Measurements from ENCODE around the gene PCYT2. TPM values are rescaled to one million over a fixed set of nuclear protein-coding genes. Genes with fewer than 3 reads are reported as not detected.

The PCYT2 gene
- total and polyA plus RNA-seq, 5 donors from 2014 or later = 25.6 to 30.9 (median 28.0) TPM

DNA sequence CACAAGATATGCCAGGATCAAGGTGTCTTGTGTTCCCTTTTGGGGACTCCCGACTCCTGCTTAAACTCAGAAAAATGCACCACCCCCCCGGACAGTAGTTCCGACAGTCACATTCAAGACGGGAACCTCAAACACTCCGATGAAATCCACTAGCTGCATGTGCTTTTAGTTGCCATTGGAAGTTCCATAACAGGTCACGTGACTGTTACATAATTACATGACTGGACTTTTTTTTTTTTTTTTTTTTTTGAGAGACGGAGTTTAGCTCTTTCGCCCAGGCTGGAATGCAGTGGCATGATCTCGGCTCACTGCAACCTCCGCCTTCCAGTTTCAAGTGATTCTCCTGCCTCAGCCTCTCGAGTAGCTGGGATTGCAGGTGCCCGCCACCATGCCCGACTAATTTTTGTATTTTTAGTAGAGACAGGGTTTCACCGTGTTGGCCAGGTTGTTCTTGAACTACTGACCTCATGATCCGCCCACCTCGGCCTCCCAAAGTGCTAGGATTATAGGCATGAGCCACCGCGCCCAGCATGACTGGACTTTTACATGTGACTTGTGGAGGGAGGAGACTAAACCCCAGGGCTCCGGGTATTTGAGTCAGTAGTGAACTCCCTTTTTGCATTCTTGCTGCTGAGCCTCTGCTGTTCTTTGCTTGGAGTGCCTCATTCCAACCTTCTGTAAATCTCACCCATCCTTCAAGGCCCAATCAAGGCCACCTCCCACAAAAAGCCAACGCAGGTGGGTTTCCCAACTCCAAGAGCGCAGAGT, 5.2 kb upstream of the PCYT2 start:
- Mint-ChIP-seq H3K27me3 (no peaks in the 10 kb centered on the region), H3K4me3 (peak overlapping the region; percentile 84 to 95 (median 91)), H3K4me1 (peaks cover 0 to 36% (median 15%) of the 10 kb centered on the region in 4 donors), H3K36me3 (peaks cover 9% of the 10 kb centered on the region), H3K9me3 (no peaks in the 10 kb centered on the region), H3K27ac (peak overlapping the region; percentile 38 to 85 (median 59))
- Histone ChIP-seq H3K4me3 (ENCODE audit: low read depth, low read length) (peak overlapping the region; percentile 82), H3K4me1 (ENCODE audit: control insufficient read depth, insufficient read depth, low read length, poor library complexity, severe bottlenecking) (peaks cover 26% of the 10 kb centered on the region), H3K27me3 (ENCODE audit: control insufficient read depth, insufficient read depth, low read length) (no peaks in the 10 kb centered on the region), H3K9me3 (ENCODE audit: control insufficient read depth in 2 of 2, low read length in 2 of 2) (no peaks in the 10 kb centered on the region), H3K36me3 (ENCODE audit: control insufficient read depth, insufficient read depth, low read length) (peaks cover 36% of the 10 kb centered on the region), H3K27ac (ENCODE audit: insufficient read depth, low read length, poor library complexity, severe bottlenecking) (no peak overlapping the region)
- ATAC-seq (ENCODE audit: low read depth in 2 of 2) = no peak
- DNase-seq = no peak

DNA sequence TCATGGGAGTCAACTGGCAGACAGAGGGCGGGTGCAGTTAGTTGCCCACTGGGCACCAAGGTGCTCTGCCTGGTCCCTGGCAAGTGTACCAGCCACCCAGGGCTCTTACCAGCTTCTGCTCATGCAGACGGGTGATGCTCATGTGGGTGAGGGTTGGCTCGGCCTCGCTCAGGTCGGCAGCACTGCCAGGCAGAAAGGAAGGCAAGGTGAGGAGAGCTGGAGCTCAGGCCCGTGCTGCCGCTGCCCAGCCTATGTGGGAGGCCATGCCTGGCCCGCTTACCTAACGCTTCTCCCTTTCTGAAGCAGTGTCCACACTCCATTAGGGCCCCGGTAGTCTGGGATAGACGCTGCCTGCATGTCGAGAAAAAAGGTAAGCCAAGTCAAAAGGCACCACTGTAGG, 4.1 kb upstream of the PCYT2 start:
- H3K27ac Mint-ChIP-seq = no peak overlapping the region
- no peaks in the 10 kb centered on the region for H3K9me3 Mint-ChIP-seq
- H3K27ac ChIP-seq (ENCODE audit: insufficient read depth, low read length, poor library complexity, severe bottlenecking) = no peak overlapping the region
- peaks cover 9% of the 10 kb centered on the region for H3K36me3 Mint-ChIP-seq
- no peak for ATAC-seq (ENCODE audit: low read depth in 2 of 2)
- H3K9me3 ChIP-seq (ENCODE audit: control insufficient read depth in 2 of 2, low read length in 2 of 2) = no peaks in the 10 kb centered on the region
- H3K27me3 Mint-ChIP-seq = no peaks in the 10 kb centered on the region
- H3K4me3 ChIP-seq (ENCODE audit: low read depth, low read length) = no peak overlapping the region
- H3K4me1 ChIP-seq (ENCODE audit: control insufficient read depth, insufficient read depth, low read length, poor library complexity, severe bottlenecking) = peaks cover 32% of the 10 kb centered on the region
- H3K27me3 ChIP-seq (ENCODE audit: control insufficient read depth, insufficient read depth, low read length) = no peaks in the 10 kb centered on the region
- H3K4me1 Mint-ChIP-seq = peaks cover 0 to 39% (median 15%) of the 10 kb centered on the region in 4 donors
- no peak for DNase-seq
- H3K36me3 ChIP-seq (ENCODE audit: control insufficient read depth, insufficient read depth, low read length) = peaks cover 36% of the 10 kb centered on the region
- peak overlapping the region in 3 of 4 donors; percentile 88 to 95 (median 94) for H3K4me3 Mint-ChIP-seq

DNA sequence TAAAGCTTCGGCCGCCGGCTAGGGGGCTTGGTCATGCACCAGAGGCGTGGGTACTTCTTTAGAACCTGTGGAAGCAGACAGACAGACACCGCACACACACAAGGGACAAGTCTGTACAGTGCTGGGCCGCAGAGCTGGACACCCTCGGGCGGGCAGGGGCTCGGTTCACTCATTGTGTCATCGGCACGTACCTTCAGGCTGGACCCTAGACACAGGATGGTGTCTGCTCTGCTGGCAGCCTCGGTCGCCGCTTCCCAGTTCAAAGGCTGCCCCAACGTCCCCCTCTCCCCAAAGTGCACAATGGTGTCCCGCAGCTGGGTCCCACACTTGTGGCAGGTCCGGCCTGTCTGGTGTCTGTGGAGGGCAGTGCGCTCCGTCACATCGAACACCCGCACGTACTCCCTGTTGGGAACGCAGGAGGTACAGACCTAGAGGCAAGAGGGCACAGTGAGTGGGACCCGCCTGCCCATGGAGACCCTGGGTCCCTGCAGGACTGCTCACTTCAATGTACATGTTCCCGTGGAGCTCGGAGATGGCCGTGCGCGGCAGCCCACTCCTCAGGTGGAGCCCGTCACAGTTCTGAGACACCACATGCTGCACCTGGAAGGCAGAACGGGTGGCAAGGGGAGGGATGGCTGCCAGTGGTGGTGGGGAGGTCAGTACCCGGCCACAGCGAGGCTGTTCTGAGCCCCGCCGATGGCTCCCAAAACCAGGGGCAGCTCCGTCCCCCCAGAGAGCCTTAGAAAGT, 3.1 kb upstream of the PCYT2 start:
- Histone ChIP-seq H3K4me3 (ENCODE audit: low read depth, low read length) (no peak overlapping the region), H3K27ac (ENCODE audit: insufficient read depth, low read length, poor library complexity, severe bottlenecking) (no peak overlapping the region), H3K27me3 (ENCODE audit: control insufficient read depth, insufficient read depth, low read length) (no peaks in the 10 kb centered on the region), H3K36me3 (ENCODE audit: control insufficient read depth, insufficient read depth, low read length) (peaks cover 36% of the 10 kb centered on the region), H3K4me1 (ENCODE audit: control insufficient read depth, insufficient read depth, low read length, poor library complexity, severe bottlenecking) (peaks cover 40% of the 10 kb centered on the region), H3K9me3 (ENCODE audit: control insufficient read depth in 2 of 2, low read length in 2 of 2) (no peaks in the 10 kb centered on the region)
- Mint-ChIP-seq H3K27ac (no peak overlapping the region), H3K36me3 (peaks cover 9% of the 10 kb centered on the region), H3K4me1 (peaks cover 0 to 44% (median 15%) of the 10 kb centered on the region in 4 donors), H3K9me3 (no peaks in the 10 kb centered on the region), H3K27me3 (no peaks in the 10 kb centered on the region), H3K4me3 (peak overlapping the region in 1 of 4 donors; percentile 94)
- no peak for DNase-seq
- no peak for ATAC-seq (ENCODE audit: low read depth in 2 of 2)

DNA sequence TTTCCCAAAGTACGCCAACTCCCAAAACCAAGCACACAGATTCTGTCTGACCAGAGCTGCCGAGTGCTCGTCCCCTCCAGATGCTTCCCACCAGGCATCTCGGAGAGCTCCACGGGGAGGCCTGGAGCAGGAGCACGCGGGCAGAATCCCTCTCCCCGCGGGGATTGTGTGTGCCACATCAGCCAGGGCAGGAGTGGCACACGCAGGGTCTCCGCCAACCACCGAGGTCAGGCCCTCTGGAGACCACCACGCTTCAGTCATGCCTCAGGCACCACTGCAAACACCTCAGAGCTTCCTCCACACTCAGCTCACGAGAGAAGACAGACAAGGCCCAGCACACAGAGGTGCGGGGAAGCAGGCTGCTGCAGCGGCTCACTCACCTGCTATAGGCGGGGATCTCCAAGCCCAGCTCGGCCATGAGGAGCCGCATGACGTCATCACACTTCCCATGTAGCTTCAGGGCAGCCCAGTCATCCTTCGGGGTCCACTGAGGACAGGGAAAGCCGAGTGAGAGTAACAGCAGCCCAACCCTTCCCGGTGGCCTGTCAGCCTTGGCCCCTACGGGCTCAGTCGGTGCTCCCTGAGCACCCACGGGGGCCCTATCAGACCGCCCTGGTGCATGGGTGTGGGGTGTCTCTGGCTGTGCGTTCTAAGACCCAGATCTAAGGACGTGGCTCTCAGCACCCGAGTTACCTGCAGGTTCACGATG, 2.3 kb upstream of the PCYT2 start:
- Mint-ChIP-seq H3K4me1 (peaks cover 0 to 38% (median 15%) of the 10 kb centered on the region in 4 donors), H3K36me3 (peaks cover 9% of the 10 kb centered on the region), H3K4me3 (peak overlapping the region in 3 of 4 donors; percentile 59 to 94 (median 65)), H3K27me3 (no peaks in the 10 kb centered on the region), H3K9me3 (no peaks in the 10 kb centered on the region), H3K27ac (no peak overlapping the region)
- DNase-seq (no peak), ATAC-seq (ENCODE audit: low read depth in 2 of 2) (no peak)
- Histone ChIP-seq H3K36me3 (ENCODE audit: control insufficient read depth, insufficient read depth, low read length) (peaks cover 36% of the 10 kb centered on the region), H3K27ac (ENCODE audit: insufficient read depth, low read length, poor library complexity, severe bottlenecking) (no peak overlapping the region), H3K9me3 (ENCODE audit: control insufficient read depth in 2 of 2, low read length in 2 of 2) (no peaks in the 10 kb centered on the region), H3K4me1 (ENCODE audit: control insufficient read depth, insufficient read depth, low read length, poor library complexity, severe bottlenecking) (peaks cover 40% of the 10 kb centered on the region), H3K4me3 (ENCODE audit: low read depth, low read length) (no peak overlapping the region), H3K27me3 (ENCODE audit: control insufficient read depth, insufficient read depth, low read length) (no peaks in the 10 kb centered on the region)

DNA sequence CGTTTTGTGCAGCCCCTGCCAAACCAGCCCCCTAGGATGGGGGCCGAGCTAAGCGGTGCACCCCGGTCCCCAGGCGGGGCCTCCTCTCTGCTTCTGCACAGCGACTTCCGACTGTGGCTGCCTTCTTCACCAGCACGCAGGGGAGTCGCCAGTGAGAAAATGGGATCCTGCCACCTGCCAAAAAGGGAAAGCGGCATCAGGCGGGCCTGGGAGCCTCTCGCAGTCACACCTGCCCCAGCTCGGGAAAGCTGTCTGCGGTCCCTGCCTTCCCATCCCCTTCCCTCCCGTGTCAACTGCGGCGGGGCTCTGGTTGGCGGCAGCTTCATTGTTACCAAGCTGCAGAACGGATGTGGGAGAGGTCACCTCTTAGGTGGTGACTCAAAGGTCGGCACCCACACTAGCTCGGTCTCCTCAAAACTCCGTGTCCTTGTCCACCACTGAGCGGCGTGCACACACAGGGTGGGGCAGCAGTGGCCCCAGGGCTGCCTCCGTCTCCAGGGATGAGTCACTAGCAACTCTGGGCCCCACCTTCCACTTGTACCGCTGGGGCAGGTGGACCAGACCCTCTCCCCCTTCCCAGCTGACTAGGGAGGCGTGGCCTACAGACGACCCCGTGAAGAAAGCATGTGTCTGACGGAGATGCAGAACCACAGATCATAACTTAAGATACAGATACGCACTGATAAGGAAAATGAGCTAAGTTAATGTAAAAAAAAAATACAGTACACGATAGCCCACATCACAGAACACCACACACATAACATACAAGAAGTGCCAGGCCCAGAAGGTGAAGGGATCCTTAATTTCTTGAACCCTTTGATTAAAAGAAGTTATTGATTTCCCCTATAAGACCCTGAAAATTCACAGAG, 1.5 kb upstream of the PCYT2 start:
- peaks cover 36% of the 10 kb centered on the region for H3K36me3 ChIP-seq (ENCODE audit: control insufficient read depth, insufficient read depth, low read length)
- DNase-seq = no peak
- H3K4me3 Mint-ChIP-seq = peak overlapping the region; percentile 59 to 83 (median 72)
- peaks cover 0 to 31% (median 12%) of the 10 kb centered on the region in 4 donors for H3K4me1 Mint-ChIP-seq
- no peaks in the 10 kb centered on the region for H3K27me3 Mint-ChIP-seq
- no peak overlapping the region for H3K4me3 ChIP-seq (ENCODE audit: low read depth, low read length)
- no peak for ATAC-seq (ENCODE audit: low read depth in 2 of 2)
- no peaks in the 10 kb centered on the region for H3K9me3 ChIP-seq (ENCODE audit: control insufficient read depth in 2 of 2, low read length in 2 of 2)
- H3K27me3 ChIP-seq (ENCODE audit: control insufficient read depth, insufficient read depth, low read length) = no peaks in the 10 kb centered on the region
- peaks cover 35% of the 10 kb centered on the region for H3K4me1 ChIP-seq (ENCODE audit: control insufficient read depth, insufficient read depth, low read length, poor library complexity, severe bottlenecking)
- no peaks in the 10 kb centered on the region for H3K9me3 Mint-ChIP-seq
- no peak overlapping the region for H3K27ac Mint-ChIP-seq
- peak overlapping the region; percentile 63 for H3K27ac ChIP-seq (ENCODE audit: insufficient read depth, low read length, poor library complexity, severe bottlenecking)
- peaks cover 9% of the 10 kb centered on the region for H3K36me3 Mint-ChIP-seq

DNA sequence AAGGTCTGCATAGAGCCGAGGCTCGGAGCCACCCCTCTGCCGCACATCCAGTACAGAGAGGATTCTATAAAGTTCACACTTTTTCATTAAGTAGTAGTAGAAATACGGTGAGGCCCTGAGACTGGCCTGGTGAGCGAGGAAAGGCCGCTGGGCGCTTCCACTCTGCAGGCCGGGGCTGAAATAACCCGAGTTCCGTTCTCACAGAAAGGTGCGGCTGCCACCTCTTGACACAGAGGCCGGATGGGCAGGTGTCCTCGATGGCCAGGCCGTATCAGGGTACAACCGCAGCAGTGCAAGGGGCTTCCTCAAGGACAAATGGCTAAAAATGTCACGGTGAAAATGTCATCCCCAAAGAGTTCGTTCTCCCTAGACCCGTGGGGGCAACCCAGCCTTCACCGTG, 770 bp upstream of the PCYT2 start:
- Mint-ChIP-seq H3K36me3 (peaks cover 9% of the 10 kb centered on the region), H3K27ac (no peak overlapping the region), H3K4me3 (peak overlapping the region; percentile 71 to 87 (median 80)), H3K9me3 (no peaks in the 10 kb centered on the region), H3K27me3 (no peaks in the 10 kb centered on the region), H3K4me1 (peaks cover 0 to 27% (median 9%) of the 10 kb centered on the region in 4 donors)
- H3K27me3 ChIP-seq (ENCODE audit: control insufficient read depth, insufficient read depth, low read length) = no peaks in the 10 kb centered on the region
- H3K36me3 ChIP-seq (ENCODE audit: control insufficient read depth, insufficient read depth, low read length) = peaks cover 36% of the 10 kb centered on the region
- H3K27ac ChIP-seq (ENCODE audit: insufficient read depth, low read length, poor library complexity, severe bottlenecking) = peak overlapping the region; percentile 63
- no peaks in the 10 kb centered on the region for H3K9me3 ChIP-seq (ENCODE audit: control insufficient read depth in 2 of 2, low read length in 2 of 2)
- H3K4me3 ChIP-seq (ENCODE audit: low read depth, low read length) = no peak overlapping the region
- peaks cover 29% of the 10 kb centered on the region for H3K4me1 ChIP-seq (ENCODE audit: control insufficient read depth, insufficient read depth, low read length, poor library complexity, severe bottlenecking)
- ATAC-seq (ENCODE audit: low read depth in 2 of 2) (no peak), DNase-seq (no peak)

DNA sequence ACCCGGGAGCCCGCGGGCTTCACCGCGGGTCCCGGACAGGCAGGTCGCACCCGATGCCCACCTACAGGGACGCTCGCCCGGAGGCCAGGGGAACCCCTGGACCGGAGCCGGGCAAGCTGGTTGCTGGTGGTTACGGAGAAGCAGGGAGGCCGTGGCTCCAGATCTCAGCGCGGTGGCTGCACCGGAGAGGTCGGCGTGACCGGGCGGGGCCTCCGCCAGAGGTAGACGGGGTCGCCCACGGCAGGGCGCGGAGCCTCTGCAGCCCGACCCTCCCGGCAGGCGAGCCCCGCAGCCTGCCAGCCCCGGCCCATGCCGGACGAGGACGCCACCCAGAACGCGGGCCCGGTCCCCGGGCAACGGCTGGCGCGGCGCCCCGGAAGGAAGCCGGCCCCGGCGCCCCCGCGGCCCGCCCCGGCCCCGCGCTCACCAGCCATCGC, 341 bp downstream of the PCYT2 start:
- H3K9me3 Mint-ChIP-seq = no peaks in the 10 kb centered on the region
- H3K4me1 Mint-ChIP-seq = peaks cover 0 to 17% (median 4%) of the 10 kb centered on the region in 4 donors
- Histone ChIP-seq H3K36me3 (ENCODE audit: control insufficient read depth, insufficient read depth, low read length) (peaks cover 34% of the 10 kb centered on the region), H3K27me3 (ENCODE audit: control insufficient read depth, insufficient read depth, low read length) (no peaks in the 10 kb centered on the region), H3K4me3 (ENCODE audit: low read depth, low read length) (peak overlapping the region; percentile 65), H3K27ac (ENCODE audit: insufficient read depth, low read length, poor library complexity, severe bottlenecking) (no peak overlapping the region), H3K4me1 (ENCODE audit: control insufficient read depth, insufficient read depth, low read length, poor library complexity, severe bottlenecking) (peaks cover 20% of the 10 kb centered on the region), H3K9me3 (ENCODE audit: control insufficient read depth in 2 of 2, low read length in 2 of 2) (no peaks in the 10 kb centered on the region)
- peak in 1 of 2 donors; percentile 24 for ATAC-seq (ENCODE audit: low read depth in 2 of 2)
- H3K36me3 Mint-ChIP-seq = peaks cover 9% of the 10 kb centered on the region
- H3K27me3 Mint-ChIP-seq = no peaks in the 10 kb centered on the region
- no peak for DNase-seq
- no peak overlapping the region for H3K27ac Mint-ChIP-seq
- peak overlapping the region; percentile 75 to 88 (median 86) for H3K4me3 Mint-ChIP-seq
